ENCODE measurements around the gene FBXL12.
A peak's percentile ranks its signal among the peaks of the same experiment; 100 is the strongest.
"Not testable (repeated sequence)": the region's sequence is repeated elsewhere in the genome, so short reads cannot be mapped to it uniquely, and the experiment has no call there.

FBXL12 gene

DNA sequence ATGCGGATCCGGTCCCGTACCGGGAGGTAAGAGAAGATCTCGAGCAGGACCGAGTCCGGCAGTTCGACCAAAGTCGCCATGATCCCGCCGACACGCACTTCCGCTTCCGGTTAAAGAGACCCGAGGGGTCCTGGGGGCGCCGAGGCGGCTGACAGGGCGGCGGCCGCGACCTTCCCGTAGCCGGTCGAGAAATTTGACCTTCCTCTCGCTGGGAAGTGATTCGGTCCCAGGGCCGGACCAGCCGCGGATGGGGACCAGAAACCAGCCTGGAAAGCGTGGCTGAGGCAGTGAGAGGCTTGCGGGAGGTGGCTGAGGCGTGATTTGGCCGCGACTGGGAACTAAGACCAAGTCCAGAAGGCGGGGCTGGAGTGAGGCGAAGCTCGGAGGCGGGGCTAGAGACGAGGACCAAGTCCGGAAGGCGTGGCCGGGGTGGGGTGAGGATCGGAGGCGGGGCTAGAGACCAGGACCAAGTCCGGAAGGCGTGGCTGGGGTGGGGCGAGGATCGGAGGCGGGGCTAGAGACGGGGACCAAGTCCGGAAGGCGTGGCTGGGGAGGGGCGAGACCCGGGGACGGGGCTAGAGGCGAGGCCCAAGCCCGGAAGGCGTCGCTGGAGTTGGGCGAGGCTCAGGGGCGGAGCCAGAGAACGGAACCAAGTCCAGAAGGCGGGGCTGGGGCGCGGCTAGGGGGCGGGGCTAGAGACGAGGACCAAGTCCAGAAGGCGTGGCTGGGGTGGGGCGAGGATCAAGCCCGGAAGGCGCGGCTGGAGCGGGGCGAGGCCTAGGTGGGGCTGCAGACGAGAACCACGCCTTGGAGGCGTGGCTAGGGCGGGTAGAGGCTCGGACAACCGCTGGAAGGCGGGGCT, at the start of gene FBXL12:
Gene FBXL12 (minus strand): TSS at position 346 of the 862 bp plus-strand sequence. CDS start 266 bp downstream, at position 80.
- DNase-seq (ENCODE audit: low spot score): peak; percentile 98

DNA sequence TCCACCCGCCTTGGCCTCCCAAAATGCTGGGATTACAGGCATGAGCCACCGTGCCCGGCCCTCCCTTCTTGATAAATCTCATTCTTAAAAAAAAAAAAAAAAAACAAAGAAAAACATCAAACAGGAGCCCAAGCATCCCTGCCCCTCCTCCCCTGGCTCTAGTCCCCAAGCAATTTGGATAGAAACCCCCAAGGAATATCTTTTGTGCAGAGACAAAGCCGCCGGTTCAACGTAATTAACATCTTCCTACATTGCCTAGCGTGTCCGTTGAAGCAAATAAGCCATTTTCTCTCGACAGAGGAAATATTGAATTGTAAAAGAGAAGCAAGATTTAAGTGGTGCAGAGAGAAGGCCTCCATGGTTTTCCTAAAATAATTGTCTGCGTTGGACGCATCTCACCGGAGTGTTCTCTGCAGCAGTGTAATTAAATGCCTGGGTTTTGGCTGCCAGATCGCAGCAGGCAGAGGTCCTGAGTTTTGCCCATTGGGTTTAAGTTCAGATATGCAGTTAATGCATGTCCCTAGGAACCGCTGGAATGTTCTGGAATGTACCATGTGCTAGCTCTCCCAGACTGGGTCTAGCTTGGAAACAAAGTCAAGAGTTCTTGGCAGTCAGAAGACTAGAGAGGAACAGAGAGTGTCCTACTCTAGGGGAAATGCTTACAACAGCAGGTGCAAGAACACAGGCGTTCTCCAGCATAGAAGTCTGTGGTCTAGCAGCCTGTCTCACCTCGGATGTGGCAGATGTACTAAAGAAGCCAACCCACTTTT, 47.0 kb upstream of the FBXL12 start:
- DNase-seq (ENCODE audit: low spot score): no peak

DNA sequence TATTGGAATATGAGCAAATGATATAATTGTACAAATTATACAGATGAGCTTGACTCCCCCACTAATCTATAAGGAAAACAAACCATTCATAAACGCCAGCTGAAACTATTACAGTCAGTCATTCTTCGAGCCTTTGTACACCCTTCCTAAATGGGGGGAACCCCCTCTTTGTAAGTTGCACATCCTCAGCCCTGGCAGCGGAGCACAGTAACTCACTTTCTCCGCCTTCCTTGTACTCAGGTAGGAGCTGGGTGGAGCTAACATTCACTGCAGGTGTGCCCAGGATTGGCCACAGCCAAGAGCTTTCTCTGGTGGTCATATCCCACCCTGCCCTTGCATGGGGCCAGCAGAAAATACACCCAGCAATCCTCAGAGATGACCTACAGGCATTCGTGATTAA, 44.9 kb upstream of the FBXL12 start:
- DNase-seq (ENCODE audit: low spot score): no peak

- DNase-seq (ENCODE audit: low spot score): no peak
Measured at GRCh38 chr19:9862938-9863337, 44.1 kb upstream of the FBXL12 start.

DNA sequence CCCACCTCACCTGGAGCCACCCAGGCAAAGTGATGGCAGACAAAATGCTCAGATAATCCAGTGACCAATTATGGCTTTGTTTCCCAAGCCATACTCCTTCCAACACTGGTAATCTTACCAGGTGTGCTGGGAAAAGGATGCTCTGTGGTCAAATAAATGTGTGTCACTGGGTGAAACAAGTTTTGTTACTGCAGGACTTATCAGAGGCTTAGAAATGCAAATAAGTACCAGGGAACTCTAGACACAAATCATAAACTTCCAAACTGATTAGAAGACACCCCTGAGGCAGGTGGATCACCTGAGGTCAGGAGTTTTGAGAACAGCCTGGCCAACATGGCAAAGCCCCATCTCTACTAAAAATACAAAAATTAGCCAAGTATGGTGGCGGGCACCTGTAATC, 42.6 kb upstream of the FBXL12 start:
- no peak for DNase-seq (ENCODE audit: low spot score)

GRCh38 chr19:9860407-9860806, 41.5 kb upstream of the FBXL12 start:
- DNase-seq (ENCODE audit: low spot score): no peak

GRCh38 chr19:9858766-9859165, 39.9 kb upstream of the FBXL12 start:
- DNase-seq (ENCODE audit: low spot score): no peak

- DNase-seq (ENCODE audit: low spot score): no peak
Measured at GRCh38 chr19:9857920-9858746, 39.3 kb upstream of the FBXL12 start.

GRCh38 chr19:9857076-9857721, 38.3 kb upstream of the FBXL12 start:
- DNase-seq (ENCODE audit: low spot score): no peak

- no peak for DNase-seq (ENCODE audit: low spot score)
Measured at GRCh38 chr19:9856609-9857008, 37.7 kb upstream of the FBXL12 start.

DNA sequence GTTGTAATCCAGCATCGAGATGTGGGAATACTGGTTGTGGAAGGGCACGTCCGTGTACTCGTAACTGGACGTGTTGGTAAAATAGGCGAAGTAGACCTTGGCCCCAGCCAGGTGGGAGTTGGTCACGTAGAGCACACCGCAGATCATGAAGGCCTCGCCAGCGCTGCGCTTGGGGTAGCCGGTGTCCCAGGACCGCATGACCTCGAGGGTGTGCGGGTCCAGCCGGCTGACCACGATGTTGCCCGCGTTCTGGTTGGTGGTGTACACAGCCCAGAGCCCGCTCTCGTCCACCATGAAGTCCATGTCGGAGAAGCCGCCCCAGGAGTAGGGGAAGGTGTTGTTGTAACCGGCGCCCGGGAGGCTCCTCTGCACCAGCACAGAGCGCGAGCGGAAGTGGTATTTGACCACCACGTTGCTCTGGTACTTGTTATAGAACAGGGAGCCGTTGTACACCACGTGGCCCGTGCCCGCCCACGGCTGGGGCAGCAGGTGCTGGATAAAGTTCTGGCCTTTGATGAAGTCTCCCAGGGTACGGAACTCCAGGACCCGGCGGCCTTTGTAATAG, 35.5 kb upstream of the FBXL12 start:
- DNase-seq (ENCODE audit: low spot score): no peak

DNA sequence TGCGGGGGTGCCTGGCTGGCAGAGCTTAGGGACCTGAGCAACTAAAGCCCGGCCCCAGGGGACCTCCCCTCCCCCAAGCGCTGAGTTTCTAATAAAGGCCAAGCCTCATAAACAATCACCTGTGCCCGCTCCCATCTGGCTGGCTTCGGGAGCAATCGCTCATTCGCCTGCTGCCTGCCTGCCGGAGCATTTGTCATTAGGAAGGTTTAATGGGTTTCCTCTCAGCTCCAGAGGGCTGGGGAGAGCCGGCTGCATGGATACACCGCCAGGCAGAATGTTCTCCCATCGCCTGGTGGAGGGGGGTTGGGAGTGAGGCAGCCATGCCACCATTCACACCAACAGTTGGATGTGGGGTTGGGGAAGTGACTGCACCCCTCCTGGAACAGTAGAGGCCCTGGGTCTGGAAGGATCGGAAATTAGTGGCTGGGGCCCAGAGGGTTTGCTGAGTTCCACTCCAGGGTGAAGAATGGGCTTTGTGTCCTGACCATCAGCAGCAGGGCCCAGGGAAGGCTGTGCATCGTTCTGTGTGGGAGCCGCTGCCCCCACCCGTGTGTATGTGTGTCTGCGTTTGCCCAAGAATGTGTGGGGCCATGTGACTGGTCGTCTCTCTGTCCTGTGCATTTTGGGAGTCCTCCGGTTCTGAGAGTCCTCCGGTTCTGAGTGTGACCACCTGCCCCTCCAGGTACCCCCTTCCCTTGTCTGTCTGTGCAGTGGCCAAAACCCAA, 31.5 kb upstream of the FBXL12 start:
- DNase-seq (ENCODE audit: low spot score): no peak

- no peak for DNase-seq (ENCODE audit: low spot score)
Measured at GRCh38 chr19:9849791-9850190, 30.9 kb upstream of the FBXL12 start.

DNA sequence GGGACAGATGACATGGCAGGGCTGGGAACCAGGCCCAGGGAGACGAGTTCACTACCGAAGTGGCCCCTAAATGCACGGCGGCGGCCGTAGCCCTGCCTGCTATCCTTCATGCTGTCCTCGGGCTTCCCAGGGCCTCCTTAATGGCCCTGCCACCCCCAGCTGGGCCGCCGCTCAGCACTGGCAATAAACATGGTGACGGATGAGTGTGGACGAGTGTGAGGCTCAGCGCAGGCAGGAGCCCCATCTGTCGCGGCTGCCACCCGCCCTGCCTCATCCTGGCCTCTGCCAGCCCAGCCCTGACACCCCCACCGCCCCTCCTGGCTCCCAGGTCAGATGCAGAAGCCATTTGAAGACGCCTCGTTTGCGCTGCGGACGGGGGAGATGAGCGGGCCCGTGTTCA, 29.9 kb upstream of the FBXL12 start:
- DNase-seq (ENCODE audit: low spot score): no peak

GRCh38 chr19:9848060-9848459, 29.2 kb upstream of the FBXL12 start:
- no peak for DNase-seq (ENCODE audit: low spot score)

DNA sequence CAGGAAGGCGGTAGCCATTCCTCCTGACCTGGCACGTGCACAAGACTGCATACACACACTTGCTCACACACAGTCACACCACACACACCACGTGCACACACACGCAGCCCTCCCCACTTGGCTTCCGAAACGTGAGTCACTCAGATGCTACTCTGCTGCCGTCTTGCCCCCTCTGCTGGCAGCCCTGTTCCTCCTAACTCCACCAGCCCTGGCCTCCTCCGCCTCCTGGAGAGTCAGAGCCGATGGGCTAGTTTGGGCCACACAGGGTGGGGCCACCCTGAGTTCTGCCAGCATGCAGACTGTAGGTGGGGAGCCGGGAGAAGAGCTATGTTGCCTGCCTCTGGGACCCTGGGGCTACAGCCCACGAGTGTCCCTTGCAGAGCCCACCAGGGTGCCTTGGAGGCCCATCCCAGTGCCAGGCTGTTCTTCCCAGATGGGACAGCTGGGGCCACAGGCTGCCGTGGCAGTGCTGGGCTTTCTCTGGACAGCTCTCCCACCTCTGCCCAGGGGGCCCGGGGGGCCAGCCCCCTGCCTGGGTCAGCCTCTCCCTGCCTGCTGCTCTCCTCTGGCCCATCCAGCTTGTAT, 28.3 kb upstream of the FBXL12 start:
- DNase-seq (ENCODE audit: low spot score): peak; percentile 36

GRCh38 chr19:9843626-9844273, 24.9 kb upstream of the FBXL12 start:
- DNase-seq (ENCODE audit: low spot score): not testable (repeated sequence)

GRCh38 chr19:9842834-9843625, 24.2 kb upstream of the FBXL12 start:
- DNase-seq (ENCODE audit: low spot score): no peak

GRCh38 chr19:9839415-9839814, 20.5 kb upstream of the FBXL12 start:
- no peak for DNase-seq (ENCODE audit: low spot score)
